HEK293 (cell line): ENCODE results near the gene C1orf174.

Source experiments
- CTCF ChIA-PET: fragments of 350-600 bp; formaldehyde crosslinking; extraction: SDS; loops from one replicate; lab custom pipeline; 2021; ENCODE audit warnings: antibody characterized with exemption; lab: Yijun Ruan, JAX
- POLR2A ChIA-PET: fragments of 300-600 bp; formaldehyde crosslinking; extraction: SDS; loops from one replicate; lab custom pipeline; 2020; ENCODE audit warnings: antibody characterized with exemption, inconsistent platforms; lab: Yijun Ruan, JAX
- H3K27ac ChIP-seq: fragments of 200-500 bp; sonication (Bioruptor generic); 2 replicates; pipeline ENCODE4 v1.5.1; 2014; ENCODE audit warnings: low read depth, low read length, control low read depth, inconsistent platforms; ENCODE audit errors: extremely low read depth
- H3K36me3 ChIP-seq, 2 experiments: fragments of 200-500 bp in 1 of 2; sonication (Bioruptor generic) in 1 of 2; 1 replicate in 1 of 2; 2 replicates in 1 of 2; pipeline ENCODE4 v1.5.1; 2014 to 2017; ENCODE audit warnings: inconsistent platforms in 2 of 2, low read length in 2 of 2; ENCODE audit not compliant: control insufficient read depth in 2 of 2, insufficient read depth in 1 of 2
- H3K4me1 ChIP-seq: fragments of 200-500 bp; sonication (Bioruptor generic); 2 replicates; pipeline ENCODE4 v1.5.1; 2014; ENCODE audit warnings: mild to moderate bottlenecking, low read length, inconsistent platforms; ENCODE audit not compliant: control insufficient read depth, insufficient read depth
- H3K4me3 ChIP-seq: 2 replicates; pipeline ENCODE4 v1.5.1; 2011; ENCODE audit warnings: low read depth, mild to moderate bottlenecking, control low read depth, low read length, moderate library complexity
- H3K9me3 ChIP-seq: fragments of 200-500 bp; sonication (Bioruptor generic); 2 replicates; pipeline ENCODE4 v1.5.1; 2014; ENCODE audit warnings: low read depth, low read length, inconsistent platforms; ENCODE audit not compliant: control insufficient read depth, insufficient read depth
- BCL11A ChIP-seq: fragments of 450-650 bp; formaldehyde crosslinking; IDR thresholded peaks from 2 replicates; pipeline ENCODE4 v1.5.1; 2016; ENCODE audit warnings: low read depth, missing biosample characterization, missing genetic modification characterization
- CTCF ChIP-seq: fragments of 450-650 bp; formaldehyde crosslinking; IDR thresholded peaks from 2 replicates; pipeline ENCODE4 v1.5.1; 2016; ENCODE audit warnings: missing biosample characterization, missing genetic modification characterization
- HIC1 ChIP-seq: fragments of 450-650 bp; formaldehyde crosslinking; IDR thresholded peaks from 2 replicates; pipeline ENCODE4 v1.5.1; 2016; ENCODE audit warnings: missing biosample characterization, missing genetic modification characterization
- KLF1 ChIP-seq: fragments of 450-650 bp; formaldehyde crosslinking; IDR thresholded peaks from 2 replicates; pipeline ENCODE4 v1.5.1; 2016; ENCODE audit warnings: missing biosample characterization, missing genetic modification characterization
- KLF16 ChIP-seq: fragments of 450-650 bp; formaldehyde crosslinking; IDR thresholded peaks from 2 replicates; pipeline ENCODE4 v1.5.1; 2017; ENCODE audit warnings: missing biosample characterization, missing genetic modification characterization
- KLF7 ChIP-seq: fragments of 450-650 bp; formaldehyde crosslinking; IDR thresholded peaks from 2 replicates; pipeline ENCODE4 v1.5.1; 2016; ENCODE audit warnings: missing biosample characterization, missing genetic modification characterization, borderline replicate concordance
- KLF9 ChIP-seq: fragments of 450-650 bp; formaldehyde crosslinking; IDR thresholded peaks from 2 replicates; pipeline ENCODE4 v1.5.1; 2016; ENCODE audit warnings: missing biosample characterization, missing genetic modification characterization, low read depth
- SP3 ChIP-seq: fragments of 450-650 bp; formaldehyde crosslinking; IDR thresholded peaks from 2 replicates; pipeline ENCODE4 v1.5.1; 2016; ENCODE audit warnings: missing biosample characterization, missing genetic modification characterization
- ZBTB20 ChIP-seq: fragments of 450-650 bp; formaldehyde crosslinking; IDR thresholded peaks from 2 replicates; pipeline ENCODE4 v1.5.1; 2016; ENCODE audit warnings: missing biosample characterization, missing genetic modification characterization
- ZBTB8A ChIP-seq: fragments of 450-650 bp; formaldehyde crosslinking; IDR thresholded peaks from 2 replicates; pipeline ENCODE4 v1.5.1; 2016; ENCODE audit warnings: missing biosample characterization, missing genetic modification characterization
- ZFHX2 ChIP-seq: fragments of 450-650 bp; formaldehyde crosslinking; conservative IDR thresholded peaks from 2 replicates; pipeline ENCODE4 v1.5.1; 2016; ENCODE audit warnings: missing biosample characterization, missing genetic modification characterization
- ZFP3 ChIP-seq: fragments of 450-650 bp; formaldehyde crosslinking; IDR thresholded peaks from 2 replicates; pipeline ENCODE4 v1.5.1; 2016; ENCODE audit warnings: low read depth, missing biosample characterization, missing genetic modification characterization
- ZFP69B ChIP-seq: fragments of 450-650 bp; formaldehyde crosslinking; IDR thresholded peaks from 2 replicates; pipeline ENCODE4 v1.5.1; 2016; ENCODE audit warnings: missing biosample characterization, missing genetic modification characterization
- ZNF112 ChIP-seq: fragments of 450-650 bp; formaldehyde crosslinking; IDR thresholded peaks from 2 replicates; pipeline ENCODE4 v1.5.0; 2017; ENCODE audit warnings: missing biosample characterization, missing genetic modification characterization
- ZNF157 ChIP-seq: fragments of 450-650 bp; formaldehyde crosslinking; IDR thresholded peaks from 2 replicates; pipeline ENCODE4 v1.5.1; 2016; ENCODE audit warnings: missing biosample characterization, missing genetic modification characterization
- ZNF184 ChIP-seq: fragments of 450-650 bp; IDR thresholded peaks from 2 replicates; pipeline ENCODE4 v1.5.1; 2018; ENCODE audit warnings: missing biosample characterization, mild to moderate bottlenecking, missing genetic modification characterization
- ZNF211 ChIP-seq: fragments of 450-650 bp; formaldehyde crosslinking; IDR thresholded peaks from 2 replicates; pipeline ENCODE4 v1.5.1; 2016; ENCODE audit warnings: low read depth, missing biosample characterization, missing genetic modification characterization
- ZNF23 ChIP-seq: fragments of 450-650 bp; formaldehyde crosslinking; IDR thresholded peaks from 2 replicates; pipeline ENCODE4 v1.5.1; 2016; ENCODE audit warnings: missing biosample characterization, missing genetic modification characterization, borderline replicate concordance
- ZNF26 ChIP-seq: fragments of 450-650 bp; formaldehyde crosslinking; IDR thresholded peaks from 2 replicates; pipeline ENCODE4 v1.5.1; 2016; ENCODE audit warnings: missing biosample characterization, missing genetic modification characterization
- ZNF280D ChIP-seq: fragments of 450-650 bp; formaldehyde crosslinking; IDR thresholded peaks from 2 replicates; pipeline ENCODE4 v1.5.1; 2016; ENCODE audit warnings: missing biosample characterization, missing genetic modification characterization
- ZNF335 ChIP-seq: fragments of 450-650 bp; formaldehyde crosslinking; conservative IDR thresholded peaks from 2 replicates; pipeline ENCODE4 v1.5.1; 2016; ENCODE audit warnings: missing biosample characterization, missing genetic modification characterization
- ZNF366 ChIP-seq: fragments of 450-650 bp; formaldehyde crosslinking; conservative IDR thresholded peaks from 2 replicates; pipeline ENCODE4 v1.5.1; 2016; ENCODE audit warnings: missing biosample characterization, missing genetic modification characterization
- ZNF510 ChIP-seq: fragments of 450-650 bp; formaldehyde crosslinking; IDR thresholded peaks from 2 replicates; pipeline ENCODE4 v1.5.1; 2018; ENCODE audit warnings: mild to moderate bottlenecking, missing genetic modification characterization, missing biosample characterization; ENCODE audit not compliant: insufficient replicate concordance
- ZNF521 ChIP-seq: fragments of 450-650 bp; formaldehyde crosslinking; IDR thresholded peaks from 2 replicates; pipeline ENCODE4 v1.5.1; 2017; ENCODE audit warnings: missing biosample characterization, mild to moderate bottlenecking, missing genetic modification characterization
- ZNF529 ChIP-seq: fragments of 450-650 bp; formaldehyde crosslinking; IDR thresholded peaks from 2 replicates; pipeline ENCODE4 v1.5.1; 2017; ENCODE audit warnings: missing genetic modification characterization, missing biosample characterization; ENCODE audit not compliant: insufficient replicate concordance
- ZNF610 ChIP-seq: fragments of 450-650 bp; formaldehyde crosslinking; IDR thresholded peaks from 2 replicates; pipeline ENCODE4 v1.5.1; 2016; ENCODE audit warnings: missing biosample characterization, missing genetic modification characterization, borderline replicate concordance
- ZNF707 ChIP-seq: fragments of 450-650 bp; formaldehyde crosslinking; IDR thresholded peaks from 2 replicates; pipeline ENCODE4 v1.5.1; 2016; ENCODE audit warnings: missing biosample characterization, missing genetic modification characterization
- ZNF747 ChIP-seq: fragments of 450-650 bp; formaldehyde crosslinking; IDR thresholded peaks from 2 replicates; pipeline ENCODE4 v1.5.1; 2016; ENCODE audit warnings: missing biosample characterization, missing genetic modification characterization
- ZNF791 ChIP-seq: fragments of 450-650 bp; formaldehyde crosslinking; IDR thresholded peaks from 2 replicates; pipeline ENCODE4 v1.5.1; 2016; ENCODE audit warnings: missing biosample characterization, missing genetic modification characterization

Gene C1orf174

GRCh38 chr1:3899754-3900149, 320 bp downstream of the C1orf174 start (continued):
- no peak for TF ChIP-seq ZBTB8A (tag by site-specific recombination)
- no peak for TF ChIP-seq ZNF791 (tag by site-specific recombination)
- no peak for TF ChIP-seq ZNF23 (tag by site-specific recombination)
- TF ChIP-seq ZNF26 (tag by site-specific recombination) = no peak
- no peak for TF ChIP-seq ZNF280D
- TF ChIP-seq ZFHX2 (tag by site-specific recombination) = peak; percentile 19; the same call in 1 of the 2 replicates
- peak; percentile 47; the same call in 1 of the 2 replicates for TF ChIP-seq KLF1 (tag by site-specific recombination)
- TF ChIP-seq ZNF112 (tag by site-specific recombination) = no peak
- TF ChIP-seq CTCF (tag by site-specific recombination) = peak; percentile 33
- peak; percentile 61 for TF ChIP-seq SP3 (tag by site-specific recombination)
- TF ChIP-seq ZNF747 (tag by site-specific recombination) = no peak
- no peak for TF ChIP-seq ZNF211 (tag by site-specific recombination)
- no peak for TF ChIP-seq ZNF610 (tag by site-specific recombination)
- TF ChIP-seq KLF9 (tag by site-specific recombination) = peak; percentile 87
- TF ChIP-seq BCL11A (tag by site-specific recombination) = no peak
- TF ChIP-seq ZNF184 (tag by site-specific recombination) = no peak
- no peak for TF ChIP-seq ZFP69B (tag by site-specific recombination)
- peak; percentile 13; the same call in 1 of the 2 replicates for TF ChIP-seq KLF7
- peak; percentile 51; the same call in 1 of the 2 replicates for TF ChIP-seq KLF16
- no peak for TF ChIP-seq ZNF707 (tag by site-specific recombination)

GRCh38 chr1:3898994-3899753, 898 bp downstream of the C1orf174 start:
- Histone ChIP-seq H3K27ac (peak overlapping the region; percentile 81; the same call in 1 of the 2 replicates), H3K4me1 (no peaks in the 10 kb centered on the region), H3K4me3 (peak overlapping the region; percentile 90), H3K9me3 (no peaks in the 10 kb centered on the region), H3K36me3 (peaks cover 0 to 28% of the 10 kb centered on the region in 2 experiments; a peak in 1 of 3 replicates)
- CTCF ChIA-PET = interaction anchor here (0.5 kb wide), 1 partner anchor 1456 kb away, joined by 4 read pairs; no protein-coding TSS in a partner anchor
- POLR2A ChIA-PET = interaction anchor here (2.2 kb wide), 1 partner anchor 42 kb away, joined by 12 read pairs; the partner anchor contains the start of genes CEP104 and DFFB
- TF ChIP-seq ZNF366 (tag by site-specific recombination) (no peak), ZNF157 (tag by site-specific recombination) (no peak), ZNF184 (tag by site-specific recombination) (no peak), ZFP3 (tag by site-specific recombination) (no peak), HIC1 (tag by site-specific recombination) (peak; percentile 29; the same call in 1 of the 2 replicates), ZNF521 (tag by site-specific recombination) (no peak), ZNF510 (tag by site-specific recombination) (peak; percentile 92), ZNF335 (tag by site-specific recombination) (peak; percentile 25; the same call in 1 of the 2 replicates), ZBTB20 (tag by site-specific recombination) (no peak), ZNF529 (no peak)
